Iris pigment epithelial cell (primary cell): ENCODE measurements around the gene PDE10A.

Experiments used
- DNase-seq: peaks from one replicate; pipeline ENCODE4 v3.0.0-alpha.2; 2011; ENCODE audit warnings: low read depth

PDE10A gene

GRCh38 chr6:165662749-165663376, at the start of gene PDE10A:
PDE10A (minus strand) TSS chr6:165663241; CDS start chr6:165662811, 430 bp downstream.
- peak; percentile 24 for DNase-seq

GRCh38 chr6:165708985-165709576, 46.0 kb upstream of the PDE10A start:
- DNase-seq, result no peak

GRCh38 chr6:165707067-165707853, 44.2 kb upstream of the PDE10A start:
- DNase-seq, result no peak

- no peak for DNase-seq
These were observed 42.9 kb upstream of the PDE10A start for GRCh38 chr6:165705941-165706340.

- DNase-seq, result peak; percentile 18
These were observed 41.2 kb upstream of the PDE10A start for GRCh38 chr6:165704045-165704748.

GRCh38 chr6:165702669-165703068, 39.6 kb upstream of the PDE10A start:
- DNase-seq, result no peak

- no peak for DNase-seq
These were observed 38.7 kb upstream of the PDE10A start for GRCh38 chr6:165701564-165702354.

- no peak for DNase-seq
These were observed 38.0 kb upstream of the PDE10A start for GRCh38 chr6:165701005-165701404.

- no peak for DNase-seq
These were observed 35.8 kb upstream of the PDE10A start for GRCh38 chr6:165698868-165699267.

- no peak for DNase-seq
These were observed 34.1 kb upstream of the PDE10A start for GRCh38 chr6:165697171-165697570.

- DNase-seq, result no peak
These were observed 32.9 kb upstream of the PDE10A start for GRCh38 chr6:165695722-165696515.

GRCh38 chr6:165694296-165694695, 31.3 kb upstream of the PDE10A start:
- DNase-seq, result no peak

- no peak for DNase-seq
These were observed 29.1 kb upstream of the PDE10A start for GRCh38 chr6:165692106-165692653.

GRCh38 chr6:165689699-165690098, 26.7 kb upstream of the PDE10A start:
- peak; percentile 31 for DNase-seq

- no peak for DNase-seq
These were observed 23.7 kb upstream of the PDE10A start for GRCh38 chr6:165686596-165687365.

- no peak for DNase-seq
These were observed 22.3 kb upstream of the PDE10A start for GRCh38 chr6:165685302-165685701.

GRCh38 chr6:165684333-165684732, 21.3 kb upstream of the PDE10A start:
- DNase-seq, result no peak

- DNase-seq, result no peak
These were observed 17.9 kb upstream of the PDE10A start for GRCh38 chr6:165680975-165681374.

GRCh38 chr6:165679326-165679725, 16.3 kb upstream of the PDE10A start:
- DNase-seq, result no peak

- no peak for DNase-seq
These were observed 15.9 kb upstream of the PDE10A start for GRCh38 chr6:165678904-165679303.
